Activated naive CD8-positive, alpha-beta T cell (primary cell): ENCODE results near the gene SPATA32.
A peak's percentile ranks its signal among the peaks of the same experiment; 100 is the strongest.

Experiments used
- H3K27ac Mint-ChIP-seq: one replicate; pipeline ENCODE4 v1.8.0; 2021; ENCODE audit warnings: mixed read lengths
- H3K27me3 Mint-ChIP-seq: one replicate; pipeline ENCODE4 v1.8.0; 2021; ENCODE audit warnings: mixed read lengths
- H3K36me3 Mint-ChIP-seq: one replicate; pipeline ENCODE4 v1.8.0; 2021; ENCODE audit warnings: mixed read lengths
- H3K4me1 Mint-ChIP-seq: one replicate; pipeline ENCODE4 v1.8.0; 2021; ENCODE audit warnings: low read depth, mixed read lengths
- H3K4me3 Mint-ChIP-seq: one replicate; pipeline ENCODE4 v1.8.0; 2021; ENCODE audit warnings: mild to moderate bottlenecking, mixed read lengths
- H3K9me3 Mint-ChIP-seq: one replicate; pipeline ENCODE4 v1.8.0; 2021; ENCODE audit warnings: low read depth, mixed read lengths

The SPATA32 gene

GRCh38 chr17:45300060-45300751 is 38.3 kb upstream of the SPATA32 start:
- peaks cover 16% of the 10 kb centered on the region for H3K36me3 Mint-ChIP-seq
- H3K4me3 Mint-ChIP-seq: peak overlapping the region; percentile 67
- no peaks in the 10 kb centered on the region for H3K27me3 Mint-ChIP-seq
- H3K4me1 Mint-ChIP-seq: peaks cover 83% of the 10 kb centered on the region
- H3K27ac Mint-ChIP-seq: peak overlapping the region; percentile 93
- no peaks in the 10 kb centered on the region for H3K9me3 Mint-ChIP-seq

GRCh38 chr17:45299361-45299760 is 37.5 kb upstream of the SPATA32 start:
- Mint-ChIP-seq H3K36me3 (peaks cover 15% of the 10 kb centered on the region), H3K27ac (peak overlapping the region; percentile 83), H3K4me1 (peaks cover 83% of the 10 kb centered on the region), H3K4me3 (no peak overlapping the region), H3K9me3 (no peaks in the 10 kb centered on the region), H3K27me3 (no peaks in the 10 kb centered on the region)

GRCh38 chr17:45298546-45299285 is 36.8 kb upstream of the SPATA32 start:
- Mint-ChIP-seq H3K4me3 (no peak overlapping the region), H3K4me1 (peaks cover 86% of the 10 kb centered on the region), H3K36me3 (peaks cover 14% of the 10 kb centered on the region), H3K9me3 (no peaks in the 10 kb centered on the region), H3K27me3 (no peaks in the 10 kb centered on the region), H3K27ac (peak overlapping the region; percentile 76)

- H3K36me3 Mint-ChIP-seq: peaks cover 13% of the 10 kb centered on the region
- H3K27ac Mint-ChIP-seq: peak overlapping the region; percentile 91
- no peaks in the 10 kb centered on the region for H3K9me3 Mint-ChIP-seq
- no peaks in the 10 kb centered on the region for H3K27me3 Mint-ChIP-seq
- H3K4me1 Mint-ChIP-seq: peaks cover 87% of the 10 kb centered on the region
- H3K4me3 Mint-ChIP-seq: peak overlapping the region; percentile 41
These were observed 34.9 kb upstream of the SPATA32 start for GRCh38 chr17:45296833-45297124.

- H3K4me3 Mint-ChIP-seq: peak overlapping the region; percentile 41
- no peaks in the 10 kb centered on the region for H3K27me3 Mint-ChIP-seq
- peaks cover 13% of the 10 kb centered on the region for H3K36me3 Mint-ChIP-seq
- H3K27ac Mint-ChIP-seq: peak overlapping the region; percentile 91
- H3K9me3 Mint-ChIP-seq: no peaks in the 10 kb centered on the region
- peaks cover 87% of the 10 kb centered on the region for H3K4me1 Mint-ChIP-seq
These were observed 34.3 kb upstream of the SPATA32 start for GRCh38 chr17:45296003-45296832.

- H3K9me3 Mint-ChIP-seq: no peaks in the 10 kb centered on the region
- peak overlapping the region; percentile 86 for H3K27ac Mint-ChIP-seq
- H3K27me3 Mint-ChIP-seq: no peaks in the 10 kb centered on the region
- H3K4me3 Mint-ChIP-seq: no peak overlapping the region
- H3K36me3 Mint-ChIP-seq: peaks cover 9% of the 10 kb centered on the region
- peaks cover 75% of the 10 kb centered on the region for H3K4me1 Mint-ChIP-seq
These were observed 32.6 kb upstream of the SPATA32 start for GRCh38 chr17:45294506-45294905.

GRCh38 chr17:45293413-45294211 is 31.7 kb upstream of the SPATA32 start:
- H3K9me3 Mint-ChIP-seq: no peaks in the 10 kb centered on the region
- no peaks in the 10 kb centered on the region for H3K27me3 Mint-ChIP-seq
- H3K27ac Mint-ChIP-seq: peak overlapping the region; percentile 86
- H3K4me3 Mint-ChIP-seq: peak overlapping the region; percentile 10
- peaks cover 7% of the 10 kb centered on the region for H3K36me3 Mint-ChIP-seq
- H3K4me1 Mint-ChIP-seq: peaks cover 66% of the 10 kb centered on the region

GRCh38 chr17:45292696-45293412 is 31.0 kb upstream of the SPATA32 start:
- Mint-ChIP-seq H3K27me3 (no peaks in the 10 kb centered on the region), H3K4me1 (peaks cover 58% of the 10 kb centered on the region), H3K36me3 (peaks cover 7% of the 10 kb centered on the region), H3K9me3 (no peaks in the 10 kb centered on the region), H3K27ac (peak overlapping the region; percentile 86), H3K4me3 (no peak overlapping the region)

- H3K4me3 Mint-ChIP-seq: no peak overlapping the region
These were observed 29.4 kb upstream of the SPATA32 start for GRCh38 chr17:45291171-45291805.

GRCh38 chr17:45290269-45290765 is 28.4 kb upstream of the SPATA32 start:
- H3K4me3 Mint-ChIP-seq: no peak overlapping the region
- no peaks in the 10 kb centered on the region for H3K9me3 Mint-ChIP-seq
- peak overlapping the region; percentile 81 for H3K27ac Mint-ChIP-seq
- no peaks in the 10 kb centered on the region for H3K36me3 Mint-ChIP-seq
- peaks cover 34% of the 10 kb centered on the region for H3K4me1 Mint-ChIP-seq
- H3K27me3 Mint-ChIP-seq: no peaks in the 10 kb centered on the region

More at GRCh38 chr17:45291171-45291805, 29.4 kb upstream of the SPATA32 start:
- no peaks in the 10 kb centered on the region for H3K27me3 Mint-ChIP-seq
- peaks cover 3% of the 10 kb centered on the region for H3K36me3 Mint-ChIP-seq
- peak overlapping the region; percentile 81 for H3K27ac Mint-ChIP-seq
- no peaks in the 10 kb centered on the region for H3K9me3 Mint-ChIP-seq
- H3K4me1 Mint-ChIP-seq: peaks cover 44% of the 10 kb centered on the region

GRCh38 chr17:45289301-45290268 is 27.7 kb upstream of the SPATA32 start:
- Mint-ChIP-seq H3K27ac (peak overlapping the region; percentile 81), H3K9me3 (no peaks in the 10 kb centered on the region), H3K36me3 (no peaks in the 10 kb centered on the region), H3K27me3 (no peaks in the 10 kb centered on the region), H3K4me1 (peaks cover 30% of the 10 kb centered on the region), H3K4me3 (no peak overlapping the region)

GRCh38 chr17:45288825-45289224 is 26.9 kb upstream of the SPATA32 start:
- no peaks in the 10 kb centered on the region for H3K27me3 Mint-ChIP-seq
- H3K27ac Mint-ChIP-seq: no peak overlapping the region
- peaks cover 2% of the 10 kb centered on the region for H3K36me3 Mint-ChIP-seq
- no peaks in the 10 kb centered on the region for H3K9me3 Mint-ChIP-seq
- H3K4me3 Mint-ChIP-seq: no peak overlapping the region
- H3K4me1 Mint-ChIP-seq: peaks cover 29% of the 10 kb centered on the region
